Activated T-cell treated with anti-CD3 and anti-CD28 coated beads for 24 hours (primary cell): ENCODE results near the gene PRDM16.

Experiments
- DNase-seq: peaks from one replicate; pipeline ENCODE4 v3.0.0-alpha.2; 2020; ENCODE audit warnings: low read depth

Gene PRDM16

GRCh38 chr1:3398396-3399140 lies 329.6 kb downstream of the PRDM16 start:
- DNase-seq = no peak

GRCh38 chr1:3399732-3400131 lies 330.7 kb downstream of the PRDM16 start:
- no peak for DNase-seq

GRCh38 chr1:3401585-3402257 lies 332.7 kb downstream of the PRDM16 start:
- DNase-seq = no peak

GRCh38 chr1:3402258-3403010 lies 333.4 kb downstream of the PRDM16 start:
- no peak for DNase-seq

- DNase-seq = no peak
Observed at GRCh38 chr1:3403011-3403345, 334.0 kb downstream of the PRDM16 start.

GRCh38 chr1:3403388-3404231 lies 334.6 kb downstream of the PRDM16 start:
- DNase-seq = no peak

- no peak for DNase-seq
Observed at GRCh38 chr1:3404301-3404700, 335.3 kb downstream of the PRDM16 start.

GRCh38 chr1:3404801-3405200 lies 335.8 kb downstream of the PRDM16 start:
- DNase-seq = no peak

GRCh38 chr1:3405491-3405890 lies 336.5 kb downstream of the PRDM16 start:
- no peak for DNase-seq

GRCh38 chr1:3405974-3406867 lies 337.2 kb downstream of the PRDM16 start:
- DNase-seq = no peak

- no peak for DNase-seq
Observed at GRCh38 chr1:3407021-3407420, 338.0 kb downstream of the PRDM16 start.

GRCh38 chr1:3408751-3409266 lies 339.8 kb downstream of the PRDM16 start:
- no peak for DNase-seq

GRCh38 chr1:3409366-3410141 lies 340.6 kb downstream of the PRDM16 start:
- no peak for DNase-seq

- no peak for DNase-seq
Observed at GRCh38 chr1:3410142-3410925, 341.3 kb downstream of the PRDM16 start.

- no peak for DNase-seq
Observed at GRCh38 chr1:3411806-3412205, 342.8 kb downstream of the PRDM16 start.

GRCh38 chr1:3412376-3412775 lies 343.4 kb downstream of the PRDM16 start:
- DNase-seq = no peak

- no peak for DNase-seq
Observed at GRCh38 chr1:3413975-3414710, 345.1 kb downstream of the PRDM16 start.

- no peak for DNase-seq
Observed at GRCh38 chr1:3415260-3416090, 346.5 kb downstream of the PRDM16 start.
